ENCODE measurements around the gene CLSTN3. TPM values are rescaled to one million over a fixed set of nuclear protein-coding genes. Genes with fewer than 3 reads are reported as not detected.

Gene CLSTN3
- total and polyA plus RNA-seq, 9 of the 15 experiments (the other 6 are each of a cell fraction or from before 2014, with no cell fraction given): 0.08 to 23.2 (median 11.0) TPM

GRCh38 chr12:7103837-7104584 is 26.2 kb upstream of the CLSTN3 start:
- FAIRE-seq: no peak
- in situ Hi-C loops (cut with MboI): no loop called here
- Histone ChIP-seq H3K79me2 (ENCODE audit: control insufficient read depth, insufficient read depth, low read length) (peaks cover 33% of the 10 kb centered on the region), H3K4me1 (replicated peaks in 1 of 2; ENCODE audit: control insufficient read depth in 2 of 2, insufficient read depth in 2 of 2, low read length in 2 of 2) (peaks cover 0 to 13% of the 10 kb centered on the region in 2 experiments; a peak in 2 of 5 replicates), H3K27ac (ENCODE audit: extremely low read depth, low read depth, low read length) (no peak overlapping the region), H3K9me3 (replicated peaks; ENCODE audit: control insufficient read depth, insufficient read depth, low read depth, low read length) (peaks cover 3% of the 10 kb centered on the region), H3K27me3 (ENCODE audit: control insufficient read depth in 2 of 2, insufficient read depth in 2 of 2, low read length in 2 of 2) (no peaks in the 10 kb centered on the region), H3K4me2 (ENCODE audit: insufficient read depth, low read length) (no peak overlapping the region), H3K36me3 (ENCODE audit: control insufficient read depth, insufficient read depth, low read length) (peaks cover 35% of the 10 kb centered on the region; the same call in 2 of the 3 replicates), H3K9me1 (ENCODE audit: control insufficient read depth, insufficient read depth, low read length) (no peaks in the 10 kb centered on the region), H3K4me3 (no peak overlapping the region), H4K20me1 (replicated peaks; ENCODE audit: control insufficient read depth, insufficient read depth, low read length) (no peaks in the 10 kb centered on the region), H3K9ac (ENCODE audit: insufficient read depth in 1 of 2, low read depth in 2 of 2, low read length in 2 of 2) (no peak overlapping the region), H2AFZ (ENCODE audit: low read depth, low read length) (no peak overlapping the region)
- BruUV-seq (replicated peaks): no TSS peak
- POLR2A ChIA-PET: interaction anchor here (1.2 kb wide), 1 partner anchor 138 kb away, joined by 3 read pairs; no protein-coding TSS in a partner anchor
- 82% methylated on average over 9 of the region's 14 CpGs for WGBS (ENCODE audit: insufficient coverage, low coverage, missing lambda C conversion rate)
- intact Hi-C loops (cut with micrococcal nuclease): no loop called here
- ATAC-seq: no peak
- no peak for DNase-seq (ENCODE audit: extremely low read depth in 1 of 4, low spot score in 3 of 4)
- CTCF ChIA-PET (ENCODE audit: low intra/inter-chr PET ratio): no interaction called here
- TF ChIP-seq SLC30A9 (CRISPR knock-in tag; IDR thresholded peaks at IDR 0.05) (no peak), CHD1 (IDR thresholded peaks at IDR 0.05; ENCODE audit: low read length) (no peak), ELF1 (tag; IDR thresholded peaks at IDR 0.05) (no peak), ESRRA (IDR thresholded peaks at IDR 0.05; ENCODE audit: borderline replicate concordance, low read depth) (no peak), HDAC3 (IDR thresholded peaks at IDR 0.05; ENCODE audit: borderline replicate concordance, partially characterized antibody) (no peak), ZKSCAN1 (IDR thresholded peaks at IDR 0.05; ENCODE audit: low read depth, low read length) (no peak), FOXA3 (CRISPR knock-in tag; conservative IDR thresholded peaks at IDR 0.05 in 1 of 2, IDR thresholded peaks at IDR 0.05 in 1 of 2) (no peak), JUN (IDR thresholded peaks at IDR 0.05; ENCODE audit: borderline replicate concordance, low read depth, low read length) (no peak), JUN (CRISPR knock-in tag; IDR thresholded peaks at IDR 0.05; ENCODE audit: borderline replicate concordance) (no peak)

All from K562 (cell line).